Measurements from ENCODE around the gene CD59.
"Not testable (repeated sequence)": the region's sequence is repeated elsewhere in the genome, so short reads cannot be mapped to it uniquely, and the experiment has no call there.

The CD59 gene

DNA sequence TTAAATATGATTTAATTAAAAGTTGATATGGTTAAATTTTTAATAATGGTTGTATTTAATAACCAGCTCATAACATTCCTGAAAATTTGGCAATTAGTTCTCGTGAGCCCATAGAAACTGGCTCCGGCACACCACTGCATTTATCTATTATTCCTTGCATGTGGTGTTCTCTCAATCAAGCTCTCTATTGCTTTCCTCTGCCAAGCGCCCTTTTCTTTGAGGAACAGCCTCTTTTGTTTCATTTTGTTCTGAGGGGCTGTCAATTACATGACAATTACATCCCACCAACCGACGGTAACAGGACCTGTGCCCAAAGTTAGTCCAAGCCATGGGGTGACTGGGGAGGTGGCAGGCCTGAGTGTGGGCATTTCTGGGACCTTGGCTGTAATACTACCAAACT, 43.7 kb downstream of the CD59 start:
- DNase-seq, result no peak

DNA sequence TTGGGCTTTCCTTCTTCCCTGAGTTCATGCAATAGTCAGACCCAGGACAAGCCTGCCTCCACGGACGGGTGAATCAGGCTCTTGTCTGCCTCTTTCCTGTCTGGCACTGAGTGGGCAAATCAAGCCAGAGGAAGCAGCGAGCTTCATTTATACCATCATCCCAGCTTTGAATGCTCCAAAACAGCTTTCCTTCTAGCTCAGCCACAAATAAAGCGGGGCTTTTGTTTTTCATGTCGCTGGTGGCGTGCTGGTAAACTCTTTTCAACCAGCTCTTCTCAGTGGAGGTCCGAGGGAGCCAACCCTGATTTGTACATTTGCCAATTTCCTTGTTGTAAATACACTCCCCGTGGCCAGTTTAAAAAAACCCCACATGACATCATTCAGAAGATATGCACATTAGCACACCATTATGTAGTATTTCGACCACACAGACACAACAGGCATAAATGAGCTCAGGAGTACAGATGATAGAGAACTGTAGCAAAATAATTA, 44.2 kb downstream of the CD59 start:
- DNase-seq, result no peak

DNA sequence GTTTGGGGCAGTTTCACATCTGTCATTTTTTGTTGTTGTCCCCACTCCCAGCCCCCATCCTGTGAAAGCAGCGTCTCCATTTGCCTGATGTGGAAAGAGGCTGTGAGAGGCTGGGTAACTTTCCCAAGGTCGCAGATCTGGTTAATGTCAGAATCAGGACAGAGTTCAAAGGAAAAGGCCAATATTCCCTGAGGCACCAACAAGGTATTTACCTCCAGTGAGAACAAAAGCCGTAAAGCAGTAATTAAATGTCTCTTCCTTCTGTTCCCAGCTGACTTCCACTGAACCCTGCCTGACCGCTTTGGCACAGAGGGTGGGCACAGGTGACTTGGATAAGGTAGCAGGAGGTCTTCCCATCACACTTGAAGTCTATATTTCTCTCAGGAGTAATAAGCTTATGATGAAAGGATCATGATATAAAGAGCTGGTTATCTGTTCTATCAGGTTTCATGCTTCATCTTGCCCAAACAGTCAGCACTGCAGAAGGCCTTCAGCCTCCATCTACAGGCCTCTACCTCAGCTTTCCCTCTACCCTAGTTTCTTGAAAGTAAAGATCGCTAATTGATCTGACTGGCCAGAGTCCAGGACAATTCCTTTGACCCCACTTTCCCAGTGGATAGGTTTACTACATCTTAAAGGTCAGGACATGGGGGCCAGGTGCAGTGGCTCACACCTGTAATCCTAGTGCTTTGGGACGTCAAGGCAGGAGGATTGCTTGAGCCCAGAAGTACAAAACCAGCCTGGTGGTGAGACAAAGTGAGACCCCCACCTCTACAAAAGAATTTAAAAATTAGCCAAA, 45.0 kb downstream of the CD59 start:
- no peak for DNase-seq

DNA sequence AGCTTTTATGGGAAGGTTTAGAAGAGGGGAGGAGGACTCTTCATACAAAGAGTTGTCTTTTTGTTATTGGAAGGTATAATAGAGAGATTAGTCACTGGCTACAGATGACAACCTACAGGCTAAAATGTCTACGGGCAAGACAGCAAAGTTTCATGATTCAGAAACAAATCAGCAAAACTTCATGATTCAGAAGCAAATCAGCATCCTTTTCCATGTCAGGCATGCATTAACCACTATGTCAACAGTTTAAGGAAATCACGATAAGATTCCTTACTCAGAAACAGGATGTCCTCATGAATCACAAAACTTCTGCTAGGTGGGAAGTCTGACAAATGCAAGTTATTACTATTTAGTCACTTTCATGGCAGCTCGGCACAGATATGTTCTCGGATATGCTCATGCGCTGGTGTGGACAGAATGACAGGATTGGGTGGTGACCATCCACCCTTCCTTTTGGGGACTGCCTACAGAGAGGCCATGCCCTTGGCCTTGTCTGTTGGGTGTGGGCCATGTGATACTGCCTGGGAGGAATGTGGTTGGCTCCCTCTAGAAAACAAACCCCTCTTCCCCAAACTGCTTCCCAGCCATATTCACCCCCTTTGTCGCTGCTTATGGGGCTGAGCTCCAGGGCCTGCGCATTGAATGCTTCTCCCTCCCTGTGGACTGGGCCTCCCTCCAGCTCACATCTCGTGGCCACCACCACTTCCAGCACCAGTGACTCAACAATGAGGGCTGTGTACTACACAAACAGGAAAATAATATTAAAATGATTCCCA, 45.7 kb downstream of the CD59 start:
- DNase-seq, result peak; percentile 67

DNA sequence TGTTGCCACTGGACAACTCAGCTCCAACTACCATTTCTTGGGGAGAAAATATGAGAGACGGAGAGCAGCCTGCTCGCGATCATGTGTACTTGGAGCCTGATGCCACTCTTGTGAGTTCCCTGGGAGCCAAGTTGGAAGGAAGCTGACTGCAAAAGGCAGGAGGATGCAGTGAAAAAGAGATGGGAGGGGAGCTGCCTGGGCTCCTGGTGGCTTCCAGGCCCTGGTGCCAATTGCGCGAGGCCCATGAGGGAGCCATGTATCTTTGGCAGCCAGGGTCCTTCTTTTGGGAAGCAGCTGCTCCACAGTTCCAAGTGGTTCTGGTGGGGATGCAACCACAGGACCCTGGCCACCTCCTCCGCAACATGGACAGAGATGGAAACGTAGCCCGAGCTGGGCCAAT, 46.7 kb downstream of the CD59 start:
- no peak for DNase-seq

DNA sequence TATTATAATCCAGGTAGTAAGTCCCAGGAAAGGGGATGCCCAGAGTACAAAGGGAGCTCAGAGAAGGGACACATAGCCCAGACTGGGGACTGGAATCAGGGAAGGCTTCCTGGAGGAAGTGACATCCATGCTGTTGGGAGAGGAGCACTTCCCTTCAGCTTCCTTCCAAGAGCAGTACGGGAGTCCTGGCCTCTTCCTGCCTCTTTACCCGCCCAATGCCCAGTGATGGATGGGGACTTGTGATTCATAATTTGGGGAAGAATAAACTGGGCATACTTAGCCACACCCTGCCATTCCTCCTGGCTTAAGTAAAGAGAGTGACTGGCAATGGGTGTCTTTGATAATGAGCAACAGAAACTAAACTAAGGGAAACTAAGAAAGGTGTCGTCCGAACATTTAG, 47.1 kb downstream of the CD59 start:
- DNase-seq, result no peak

DNA sequence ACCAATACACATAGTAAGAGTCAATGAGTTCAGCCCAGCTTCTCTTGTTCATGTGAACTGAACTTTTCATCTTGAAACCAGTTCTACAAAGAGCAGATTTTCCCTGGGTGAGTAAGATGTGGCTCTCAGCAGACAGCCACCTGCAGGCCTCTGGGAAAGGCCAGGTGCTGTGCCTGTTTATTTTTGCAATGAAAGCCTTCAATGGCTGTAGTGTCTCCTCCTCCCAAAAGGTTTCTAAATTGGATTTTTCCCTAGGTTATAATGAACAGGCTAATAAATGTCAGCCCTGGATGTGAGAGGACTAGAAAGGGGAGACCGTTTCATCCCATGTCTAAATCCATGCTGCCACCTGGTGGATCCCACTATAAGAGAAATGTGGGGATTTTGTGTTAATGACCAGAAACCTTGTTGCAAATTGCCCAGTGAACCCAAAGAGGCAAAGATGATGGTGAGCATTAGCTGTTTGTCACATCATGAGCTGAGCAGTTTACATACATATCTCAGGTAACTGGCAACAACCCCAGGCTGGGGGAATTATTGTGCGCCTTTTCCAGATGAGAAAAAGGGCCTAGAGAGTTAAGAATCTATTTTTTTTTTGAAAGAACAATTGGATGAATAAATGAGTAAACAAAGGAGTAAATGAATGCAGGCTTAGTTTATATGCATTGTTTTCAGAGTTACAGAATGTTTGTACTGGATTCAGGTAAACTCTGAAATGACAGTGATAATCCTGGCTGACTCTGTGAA, 48.3 kb downstream of the CD59 start:
- peak; percentile 58 for DNase-seq

DNA sequence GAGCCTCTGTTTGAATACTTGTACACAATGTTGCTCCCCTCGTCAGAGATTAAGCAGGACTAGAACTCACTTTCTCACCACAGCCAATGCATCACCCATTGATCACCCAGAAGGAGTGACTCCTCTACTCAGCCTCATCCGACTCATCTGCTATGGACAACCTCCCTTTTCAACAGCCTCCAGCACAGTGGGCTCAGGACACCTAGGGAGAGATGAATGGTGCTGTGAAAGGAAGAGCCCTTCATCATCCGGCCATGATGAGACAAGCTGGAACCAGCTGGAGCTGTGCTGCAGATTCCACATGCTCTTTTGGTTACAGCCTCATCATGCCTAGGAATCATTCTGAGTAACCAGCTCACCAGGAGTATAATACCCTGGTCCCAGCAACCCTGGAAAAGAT, 51.1 kb downstream of the CD59 start:
- no peak for DNase-seq

DNA sequence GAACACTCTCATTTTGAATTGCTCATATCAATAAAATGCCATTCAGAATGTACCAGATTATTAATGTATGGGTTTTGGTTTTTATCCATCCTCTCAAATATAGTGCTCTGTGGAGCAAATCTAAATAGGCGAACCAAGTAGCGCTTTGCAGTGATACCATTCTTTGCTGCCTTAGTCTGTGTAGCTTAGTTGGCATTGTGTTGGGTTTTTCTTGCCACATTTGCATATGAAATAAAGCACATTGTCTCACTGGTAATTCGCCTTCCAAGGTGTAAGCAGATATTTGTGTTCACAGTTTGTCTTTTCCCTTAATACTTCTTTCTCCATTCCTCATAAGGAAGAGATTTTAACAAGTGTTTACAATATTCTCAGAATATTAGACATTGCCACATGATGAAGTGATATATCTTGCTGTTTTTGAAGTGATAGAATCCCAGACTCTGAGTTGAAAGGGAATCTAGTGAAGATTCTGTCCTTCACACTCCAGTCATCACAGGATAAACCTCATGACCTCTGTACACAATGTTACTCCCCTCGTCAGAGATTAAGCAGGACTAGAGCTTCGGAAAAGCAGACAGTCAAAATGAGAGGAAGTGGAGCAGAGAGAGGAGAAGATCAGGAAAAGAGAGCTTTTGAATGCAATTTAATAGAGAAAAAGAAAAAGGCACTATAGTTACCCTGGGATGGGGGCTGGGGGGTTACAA, 52.1 kb downstream of the CD59 start:
- no peak for DNase-seq

DNA sequence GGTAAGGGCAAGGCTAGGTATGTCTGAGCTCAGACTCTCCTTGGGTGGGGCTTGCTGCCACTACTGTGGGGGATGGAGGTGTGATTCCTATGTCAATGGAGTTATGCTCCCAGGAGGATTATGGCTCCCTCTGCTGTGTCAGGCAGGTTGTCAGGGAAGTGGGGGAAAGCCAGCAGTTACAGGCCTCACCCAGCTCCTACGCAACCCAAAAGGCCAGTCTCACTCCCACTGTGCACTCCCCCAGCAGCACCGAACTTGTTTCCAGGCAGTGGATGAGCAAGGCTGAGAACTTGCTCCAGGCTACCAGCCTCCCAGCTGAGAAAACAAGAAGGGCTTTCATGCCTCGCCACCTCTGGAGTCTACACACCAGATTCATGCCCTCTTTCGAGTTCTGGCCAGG, 53.8 kb downstream of the CD59 start:
- no peak for DNase-seq

DNA sequence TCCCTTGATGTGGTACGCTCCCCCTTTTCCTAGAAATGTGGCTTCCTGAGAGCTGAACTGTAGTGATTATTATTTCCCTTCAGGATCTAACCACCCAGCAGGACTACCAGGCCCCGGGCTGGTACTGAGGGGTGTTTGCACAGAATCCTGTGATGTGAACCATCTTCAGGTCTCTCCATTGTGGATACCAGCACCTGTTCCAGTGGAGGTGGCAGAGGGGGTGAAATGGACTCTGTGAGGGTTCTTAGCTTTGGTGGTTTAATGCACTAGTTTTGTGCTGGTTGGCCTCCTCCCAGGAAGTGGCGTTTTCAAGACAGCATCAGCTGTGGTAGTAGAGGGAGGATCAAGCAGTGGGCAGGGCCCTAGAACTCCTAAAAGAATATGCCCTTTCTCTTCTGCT, 54.2 kb downstream of the CD59 start:
- no peak for DNase-seq

DNA sequence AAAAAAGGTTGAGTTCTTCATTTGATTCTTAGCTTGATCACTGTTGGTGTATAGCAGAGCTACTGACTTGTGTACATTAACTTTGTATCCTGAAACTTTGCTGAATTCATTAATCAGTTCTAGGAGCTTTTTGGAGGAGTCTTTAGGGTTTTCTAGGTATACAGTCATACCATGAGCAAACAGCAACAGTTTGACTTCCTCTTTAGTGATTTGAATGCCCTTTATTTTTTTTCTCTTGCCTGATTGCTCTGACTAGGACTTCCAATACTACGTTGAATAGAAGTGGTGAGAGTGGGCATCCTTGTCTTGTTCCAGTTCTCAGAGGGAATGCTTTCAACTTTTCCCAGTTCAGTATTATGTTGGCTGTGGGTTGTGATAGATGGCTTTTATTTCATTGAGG, 57.6 kb downstream of the CD59 start:
- not testable (repeated sequence) for DNase-seq

DNA sequence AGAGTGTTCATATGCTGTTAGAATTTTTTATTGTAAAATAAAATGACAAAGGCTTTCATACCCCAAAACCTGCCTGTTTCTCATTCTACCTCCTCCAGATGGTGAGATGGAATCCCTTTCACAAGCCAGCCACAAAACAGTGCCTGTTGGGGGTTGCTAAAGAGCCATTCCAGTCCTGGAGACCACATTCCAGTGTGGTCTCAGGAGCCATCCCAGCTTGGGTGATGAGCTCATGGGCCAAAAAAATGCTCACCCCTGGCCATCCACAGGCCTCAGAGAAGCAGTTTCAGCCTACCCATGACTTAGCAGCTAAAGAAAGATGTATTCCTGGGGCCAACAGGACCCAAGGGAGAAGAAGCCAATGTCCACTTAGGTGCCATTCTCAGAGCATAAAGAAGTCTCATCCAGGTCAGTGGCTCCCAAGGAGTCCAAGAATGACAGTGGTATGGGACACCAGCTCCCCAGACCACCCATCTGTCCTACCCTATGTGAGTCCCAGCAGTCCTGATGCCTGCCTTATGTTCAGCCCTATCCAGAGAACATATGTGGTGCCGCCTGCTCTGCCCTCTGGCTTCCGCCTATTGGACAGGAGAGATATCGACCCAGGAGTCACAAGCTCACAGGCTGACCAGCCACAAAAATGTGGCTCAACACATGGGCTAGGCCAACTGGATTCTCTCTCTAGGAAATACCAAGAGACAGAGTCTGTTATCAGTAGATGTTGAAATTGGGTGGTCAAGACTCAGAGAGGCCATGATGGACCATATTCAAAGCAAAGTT, 62.0 kb downstream of the CD59 start:
- no peak for DNase-seq

DNA sequence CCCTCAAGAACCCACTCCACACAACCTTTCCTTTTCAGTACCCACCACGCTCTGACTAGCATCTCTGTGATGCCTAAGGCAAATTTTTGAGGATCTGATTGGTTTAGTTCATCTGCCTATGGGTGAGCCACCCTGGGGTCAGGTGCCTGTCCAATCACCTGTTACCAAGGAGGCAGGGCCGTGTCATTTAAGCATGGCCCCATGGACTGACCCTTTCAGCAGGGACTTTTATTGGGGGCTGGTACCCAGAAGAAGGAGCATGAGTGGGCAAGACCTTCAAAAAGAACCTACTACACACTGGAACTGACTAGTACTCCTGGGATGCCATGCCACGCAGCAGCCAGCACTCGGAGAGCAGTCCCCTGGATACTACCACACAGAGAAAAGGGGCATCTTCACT, 64.0 kb downstream of the CD59 start:
- DNase-seq, result no peak

DNA sequence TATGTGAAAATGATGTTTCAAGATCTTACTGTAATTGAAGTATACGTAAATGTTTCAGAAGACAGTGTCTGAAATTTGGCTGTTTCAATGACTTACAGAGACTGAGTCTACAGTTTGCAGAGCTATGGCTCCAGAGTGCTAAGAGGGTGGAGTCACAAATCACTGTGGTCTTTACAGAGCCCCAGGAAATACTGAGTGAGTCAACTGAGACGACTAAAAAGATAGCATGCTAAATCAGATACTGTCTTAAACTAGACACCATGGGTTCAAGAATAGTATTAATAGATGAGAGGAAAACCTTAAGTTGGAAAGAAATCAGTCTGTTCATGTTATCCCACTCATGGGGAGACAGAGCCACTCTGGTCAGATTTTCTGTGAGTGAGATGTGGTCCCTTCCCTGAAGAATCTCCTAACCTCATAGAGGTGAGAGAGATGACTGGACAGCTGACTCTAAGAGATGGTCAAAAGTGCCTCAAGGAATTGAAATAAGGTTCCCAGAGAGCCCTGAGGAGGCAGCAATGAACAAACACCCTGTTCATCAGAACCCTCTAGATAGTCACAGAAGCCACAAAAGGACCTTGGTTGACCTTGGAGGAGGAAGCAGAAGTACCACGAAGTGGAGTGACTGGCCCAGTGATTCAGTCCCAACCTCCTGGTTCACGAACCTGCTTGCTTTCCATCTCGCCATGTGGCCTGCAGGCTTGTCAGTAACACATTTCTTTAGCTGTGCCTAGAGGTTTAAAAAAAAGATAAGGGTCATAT, 65.8 kb downstream of the CD59 start:
- no peak for DNase-seq

DNA sequence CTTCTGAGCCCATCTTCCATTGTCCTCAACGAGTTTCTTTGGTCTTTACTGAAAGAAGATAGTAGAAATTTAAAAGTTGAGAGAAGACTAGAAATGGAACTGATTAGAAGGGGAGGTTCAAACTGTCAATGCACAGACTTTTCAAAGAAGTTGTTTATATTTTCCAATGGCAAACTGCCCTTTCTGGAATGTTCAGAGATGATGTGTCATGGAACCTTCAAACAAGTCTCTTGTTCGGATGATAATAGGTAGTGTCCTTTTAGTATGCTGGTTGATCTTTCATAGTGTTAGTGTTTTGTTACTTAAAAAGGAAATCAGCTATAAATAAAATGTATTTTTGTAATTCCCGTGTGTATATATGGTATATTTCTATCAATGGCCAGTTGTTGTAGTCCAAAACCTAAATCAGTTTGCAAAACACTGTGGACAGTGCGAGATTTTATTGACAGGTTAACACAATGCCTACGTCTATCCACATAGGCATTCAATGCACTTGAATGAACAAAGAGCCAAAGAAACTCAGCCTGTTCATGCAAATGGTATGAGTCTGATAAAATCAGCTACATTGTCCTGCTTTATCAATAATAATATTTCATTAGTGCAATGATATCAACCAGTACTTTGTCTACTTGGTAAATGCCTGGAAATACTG, 66.5 kb downstream of the CD59 start:
- DNase-seq, result no peak

DNA sequence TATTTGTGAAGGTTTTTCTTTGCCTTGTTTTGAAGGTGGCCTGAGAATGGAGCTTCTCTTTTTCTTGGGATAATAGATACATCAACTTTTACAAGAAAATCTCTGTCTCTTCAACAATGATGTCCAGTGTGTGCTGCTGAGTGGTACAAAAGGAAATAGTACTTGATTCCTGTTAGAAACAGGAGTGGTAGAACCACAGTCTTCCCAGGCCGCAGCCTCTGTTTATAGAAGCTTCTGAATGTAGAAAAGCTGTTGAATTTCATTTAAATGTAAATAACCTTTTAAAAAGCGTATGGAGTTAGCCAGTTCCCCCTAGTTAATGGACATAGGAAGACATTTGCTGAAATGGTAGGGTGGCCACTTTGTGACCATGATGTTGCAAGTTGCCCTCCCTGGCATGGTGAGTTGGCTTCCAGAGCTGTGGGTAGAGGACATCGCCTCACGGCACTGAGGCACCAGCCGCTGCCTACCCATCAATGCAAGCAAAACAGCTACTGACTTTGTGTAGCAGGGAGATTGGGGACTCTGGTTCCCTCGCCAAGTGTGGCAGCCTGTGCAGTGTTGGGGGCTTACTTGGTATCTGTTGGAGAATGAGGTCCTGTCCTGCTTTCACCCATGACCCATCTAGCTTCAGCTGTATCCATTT, 67.1 kb downstream of the CD59 start:
- DNase-seq, result no peak

DNA sequence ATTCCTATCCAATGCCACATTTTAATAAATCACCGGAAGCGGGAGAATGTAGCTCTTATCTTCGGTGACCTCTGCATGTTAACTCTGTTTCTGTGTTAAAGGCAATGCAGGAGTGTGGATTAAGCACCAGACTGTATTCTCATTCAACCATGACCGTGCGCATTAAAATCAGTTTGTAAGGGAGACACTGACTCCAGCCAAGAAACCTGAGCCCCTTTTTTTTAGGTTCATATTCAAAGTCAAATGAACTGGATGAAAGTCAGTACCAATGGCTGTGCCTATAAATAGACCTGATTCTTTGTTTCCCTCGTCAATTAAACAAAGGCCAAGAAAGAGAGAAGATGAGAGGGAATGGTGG, 67.8 kb downstream of the CD59 start:
- DNase-seq, result no peak

DNA sequence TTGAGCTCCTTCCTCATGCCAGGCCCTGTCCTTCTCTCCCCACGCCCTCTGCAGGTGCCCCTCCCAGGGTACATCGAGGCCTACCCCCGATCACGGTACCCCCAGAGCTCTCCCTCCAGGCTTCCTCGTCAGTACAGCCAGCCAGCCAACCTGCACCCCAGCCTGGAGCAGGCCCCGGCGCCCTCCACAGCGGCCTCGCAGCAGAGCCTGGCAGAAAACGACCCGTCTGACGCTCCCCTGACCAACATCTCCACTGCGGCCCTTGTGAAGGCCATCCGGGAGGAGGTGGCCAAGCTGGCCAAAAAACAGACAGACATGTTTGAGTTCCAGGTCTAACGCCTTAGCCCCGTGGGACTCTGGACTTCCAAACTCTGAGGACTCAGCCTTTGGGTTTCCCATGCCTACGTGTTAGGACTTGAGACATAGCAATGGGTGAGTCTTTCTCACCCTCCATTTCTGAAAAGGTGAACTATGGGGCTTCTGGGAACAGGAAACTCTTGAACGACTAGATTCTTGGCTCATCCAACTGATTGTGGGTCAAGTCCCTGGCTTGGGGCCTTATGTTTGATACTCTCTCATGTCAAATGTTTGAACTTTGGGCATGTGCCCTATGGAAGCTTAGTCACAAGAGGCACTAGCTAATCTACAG, 68.3 kb downstream of the CD59 start:
- no peak for DNase-seq

Data from suppressor macrophage treated with lipopolysaccharide for 4 hours (primary cell).